GM12878 (cell line): Measurements from ENCODE around the gene TMEM94. TPM values are rescaled to one million over a fixed set of nuclear protein-coding genes. Genes with fewer than 3 reads are reported as not detected.

ENCODE experiments used
- ATAC-seq: fragments of 200-7000 bp; cut with Tn5 transposase; 3 replicates; pipeline ENCODE4 v1.9.1; 2020; ENCODE audit warnings: mild to moderate bottlenecking, moderate library complexity
- BruUV-seq: library from RNA; stranded (reverse); fragments of 400-500 nt; replicated peaks from 2 replicates; lab custom pipeline; 2021; lab: Mats Ljungman, UMichigan
- CTCF ChIA-PET: fragments of 300-600 bp; sonication (Branson Sonifier 250); formaldehyde crosslinking; extraction: SDS; loops from one replicate; lab custom pipeline; 2021; ENCODE audit warnings: inconsistent platforms; lab: Yijun Ruan, JAX
- POLR2A ChIA-PET: fragments of 350-600 bp; formaldehyde crosslinking; extraction: SDS; loops from one replicate; lab custom pipeline; 2021; ENCODE audit warnings: inconsistent platforms; lab: Charles Lee
- RAD21 ChIA-PET: fragments of 300-600 bp; sonication (Branson Sonifier 250); formaldehyde crosslinking; loops from one replicate; lab custom pipeline; 2023; ENCODE audit warnings: antibody characterized with exemption; ENCODE audit not compliant: unreplicated experiment; lab: Charles Lee
- SMC1A ChIA-PET: fragments of 300-600 bp; sonication (Branson Sonifier 250); formaldehyde crosslinking; loops from one replicate; lab custom pipeline; 2023; ENCODE audit not compliant: unreplicated experiment, uncharacterized antibody; lab: Charles Lee
- DNase-seq: peaks from one replicate; pipeline ENCODE4 v3.0.0-alpha.2; 2011; ENCODE audit warnings: low read depth, low spot score
- FAIRE-seq: peaks from 3 replicates; lab custom pipeline; 2011; peaks lifted over from hg19 to GRCh38; lab: Jason Lieb, UNC
- H2AFZ ChIP-seq: 2 replicates; pipeline ENCODE4 v1.6.0; 2011; ENCODE audit warnings: low read depth, low read length, control low read depth; ENCODE audit not compliant: control insufficient read depth
- H3K27ac ChIP-seq: 2 replicates; pipeline ENCODE4 v1.5.1; 2011; ENCODE audit warnings: control low read depth; ENCODE audit not compliant: control insufficient read depth, insufficient read depth
- H3K27me3 ChIP-seq, 2 experiments: replicated peaks in 1 of 2; 2 replicates each; pipeline versions ENCODE4 v1.6.0 to v1.6.1; 2011; ENCODE audit warnings: low read length in 1 of 2; ENCODE audit not compliant: control insufficient read depth in 2 of 2, insufficient read depth in 2 of 2
- H3K36me3 ChIP-seq, 2 experiments: 2 replicates each; pipeline ENCODE4 v1.5.1; 2011; ENCODE audit warnings: low read length in 1 of 2; ENCODE audit not compliant: control insufficient read depth in 2 of 2, insufficient read depth in 2 of 2
- H3K4me1 ChIP-seq: 2 replicates; pipeline ENCODE4 v1.6.1; 2011; ENCODE audit warnings: mild to moderate bottlenecking, low read length, moderate library complexity, mixed read lengths; ENCODE audit not compliant: control insufficient read depth, insufficient read depth
- H3K4me2 ChIP-seq: 2 replicates; pipeline ENCODE4 v1.6.0; 2011; ENCODE audit warnings: control low read depth; ENCODE audit not compliant: control insufficient read depth, insufficient read depth
- H3K4me3 ChIP-seq: fragments of 200-600 bp; sonication (generic); 2 replicates; pipeline ENCODE4 v1.5.1; 2016
- H3K79me2 ChIP-seq: 2 replicates; pipeline ENCODE4 v1.6.0; 2011; ENCODE audit warnings: low read length; ENCODE audit not compliant: control insufficient read depth, insufficient read depth
- H3K9ac ChIP-seq: 2 replicates; pipeline ENCODE4 v1.8.0; 2011; ENCODE audit warnings: low read length, control low read depth, mixed read lengths; ENCODE audit not compliant: control insufficient read depth, insufficient read depth
- H3K9me3 ChIP-seq: replicated peaks from 3 replicates; pipeline ENCODE4 v1.5.1; 2011; ENCODE audit warnings: mild to moderate bottlenecking, low read length; ENCODE audit not compliant: control insufficient read depth, insufficient read depth
- H4K20me1 ChIP-seq: 2 replicates; pipeline ENCODE4 v1.6.0; 2011; ENCODE audit not compliant: control insufficient read depth, insufficient read depth
- CHD2 ChIP-seq: IDR thresholded peaks from 2 replicates; pipeline ENCODE4 v1.6.1; 2011; ENCODE audit warnings: low read depth, low read length, improper control_type of control experiment, borderline replicate concordance
- ESRRA ChIP-seq: IDR thresholded peaks from 2 replicates; pipeline ENCODE4 v1.6.1; 2012; ENCODE audit warnings: mild to moderate bottlenecking, low read length, improper control_type of control experiment
- MYB ChIP-seq: fragments of 150-350 bp; IDR thresholded peaks from 2 replicates; pipeline ENCODE4 v1.6.1; 2014; ENCODE audit warnings: mild to moderate bottlenecking, low read depth, low read length, borderline replicate concordance
- PML ChIP-seq: IDR thresholded peaks from 2 replicates; pipeline ENCODE4 v1.6.1; 2012; ENCODE audit warnings: low read length, inconsistent platforms
- SIX5 ChIP-seq: IDR thresholded peaks from 2 replicates; pipeline ENCODE4 v1.6.1; 2011; ENCODE audit warnings: mild to moderate bottlenecking, low read depth, low read length, moderate library complexity; ENCODE audit not compliant: severe bottlenecking
- SREBF2 ChIP-seq: IDR thresholded peaks from 2 replicates; pipeline ENCODE4 v1.6.1; 2012; ENCODE audit warnings: mild to moderate bottlenecking, low read length
- TCF7 ChIP-seq: IDR thresholded peaks from 2 replicates; pipeline ENCODE4 v1.6.1; 2014; ENCODE audit warnings: antibody characterized with exemption, borderline replicate concordance
- WGBS: methylation state at CpG from one replicate; pipeline ENCODE4 v1.1.6; 2016; ENCODE audit warnings: low lambda C conversion rate; ENCODE audit not compliant: insufficient replicate concordance, insufficient coverage; ENCODE audit errors: missing lambda C conversion rate; 5-methylcytosine and 5-hydroxymethylcytosine counted together
- in situ Hi-C: fragments of 300-500 bp; cut with MboI; formaldehyde crosslinking; loops from 9 replicates; pipeline ENCODE4 v1.14.3; 2018; ENCODE audit warnings: mixed read lengths
- intact Hi-C: fragments of 100-400 bp; cut with micrococcal nuclease; formaldehyde crosslinking; loops from one replicate; pipeline ENCODE4 v1.14.2; 2022; ENCODE audit not compliant: unreplicated experiment
- polyA plus RNA-seq, 11 experiments: library from polyadenylated mRNA; depleted of rRNA in 4 of 11; unstranded in 6 of 11; stranded (reverse) in 5 of 11; fragments of >200 nt; fragmentation: Nextera tagmentation in 4 of 11; fragmentation: Illumina TruSeq in 1 of 11; extraction: Ambion mirVana in 4 of 11; extraction: Trizol in 1 of 11; gene quantifications; 1 replicate in 1 of 11; 2 replicates in 10 of 11; pipeline versions ENCODE4 v1.2.1 to v1.2.3, GENCODE V29; 2011 to 2016; ENCODE audit warnings: inconsistent platforms in 2 of 11, missing spikeins in 2 of 11, low read depth in 1 of 11
- total RNA-seq, 4 experiments: library from RNA; depleted of rRNA in 3 of 4; stranded (reverse); fragments of >200 nt in 3 of 4; fragmentation: Illumina TruSeq in 1 of 4; extraction: Trizol in 1 of 4; gene quantifications; 2 replicates each; pipeline versions ENCODE4 v1.2.1 to v1.2.3, GENCODE V29; 2013 to 2021
- TF ChIP-seq, protein P1 (sequence below): IDR thresholded peaks from 2 replicates; pipeline ENCODE4 v1.6.1; 2012; ENCODE audit warnings: improper control_type of control experiment, low read depth, low read length; ENCODE audit not compliant: insufficient replicate concordance
- TF ChIP-seq, protein P2 (sequence below): fragments of 450-650 bp; IDR thresholded peaks from 2 replicates; pipeline ENCODE4 v1.6.1; 2017; ENCODE audit warnings: low read depth, mild to moderate bottlenecking, moderate library complexity

TMEM94 gene
- total and polyA plus RNA-seq, 10 of the 15 experiments (the other 5 are each of a cell fraction or from before 2014, with no cell fraction given), result 0.31 to 70.7 (median 24.4) TPM

DNA sequence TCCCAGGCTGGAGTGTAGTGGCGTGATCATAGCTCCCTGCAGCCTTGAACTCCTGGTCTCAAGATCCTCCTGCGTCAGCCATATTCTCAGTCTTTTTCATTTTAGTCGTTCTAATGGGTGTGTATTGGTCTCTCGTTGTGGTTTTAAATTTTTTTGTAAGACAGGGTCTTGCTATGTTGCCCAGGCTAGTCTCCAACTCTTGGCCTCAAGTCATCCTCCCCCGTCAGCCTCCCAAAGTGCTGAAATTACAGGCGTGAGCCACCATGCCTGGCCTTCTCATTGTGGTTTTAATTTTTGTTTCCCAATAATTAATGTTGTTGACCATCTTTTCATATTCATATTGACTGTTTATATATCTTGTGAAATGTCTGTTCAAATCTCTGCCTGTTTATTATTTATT lies 8.6 kb downstream of the TMEM94 start:
- RAD21 ChIA-PET, result interaction anchor here (0.7 to 1.5 kb wide), 4 partner anchors 9 to 136 kb away, joined by 3 to 4 read pairs (median 3); partner anchors contain the start of gene TMEM94
- no peak for TF ChIP-seq ESRRA
- no peak for TF ChIP-seq CHD2
- TF ChIP-seq, protein P1, sequence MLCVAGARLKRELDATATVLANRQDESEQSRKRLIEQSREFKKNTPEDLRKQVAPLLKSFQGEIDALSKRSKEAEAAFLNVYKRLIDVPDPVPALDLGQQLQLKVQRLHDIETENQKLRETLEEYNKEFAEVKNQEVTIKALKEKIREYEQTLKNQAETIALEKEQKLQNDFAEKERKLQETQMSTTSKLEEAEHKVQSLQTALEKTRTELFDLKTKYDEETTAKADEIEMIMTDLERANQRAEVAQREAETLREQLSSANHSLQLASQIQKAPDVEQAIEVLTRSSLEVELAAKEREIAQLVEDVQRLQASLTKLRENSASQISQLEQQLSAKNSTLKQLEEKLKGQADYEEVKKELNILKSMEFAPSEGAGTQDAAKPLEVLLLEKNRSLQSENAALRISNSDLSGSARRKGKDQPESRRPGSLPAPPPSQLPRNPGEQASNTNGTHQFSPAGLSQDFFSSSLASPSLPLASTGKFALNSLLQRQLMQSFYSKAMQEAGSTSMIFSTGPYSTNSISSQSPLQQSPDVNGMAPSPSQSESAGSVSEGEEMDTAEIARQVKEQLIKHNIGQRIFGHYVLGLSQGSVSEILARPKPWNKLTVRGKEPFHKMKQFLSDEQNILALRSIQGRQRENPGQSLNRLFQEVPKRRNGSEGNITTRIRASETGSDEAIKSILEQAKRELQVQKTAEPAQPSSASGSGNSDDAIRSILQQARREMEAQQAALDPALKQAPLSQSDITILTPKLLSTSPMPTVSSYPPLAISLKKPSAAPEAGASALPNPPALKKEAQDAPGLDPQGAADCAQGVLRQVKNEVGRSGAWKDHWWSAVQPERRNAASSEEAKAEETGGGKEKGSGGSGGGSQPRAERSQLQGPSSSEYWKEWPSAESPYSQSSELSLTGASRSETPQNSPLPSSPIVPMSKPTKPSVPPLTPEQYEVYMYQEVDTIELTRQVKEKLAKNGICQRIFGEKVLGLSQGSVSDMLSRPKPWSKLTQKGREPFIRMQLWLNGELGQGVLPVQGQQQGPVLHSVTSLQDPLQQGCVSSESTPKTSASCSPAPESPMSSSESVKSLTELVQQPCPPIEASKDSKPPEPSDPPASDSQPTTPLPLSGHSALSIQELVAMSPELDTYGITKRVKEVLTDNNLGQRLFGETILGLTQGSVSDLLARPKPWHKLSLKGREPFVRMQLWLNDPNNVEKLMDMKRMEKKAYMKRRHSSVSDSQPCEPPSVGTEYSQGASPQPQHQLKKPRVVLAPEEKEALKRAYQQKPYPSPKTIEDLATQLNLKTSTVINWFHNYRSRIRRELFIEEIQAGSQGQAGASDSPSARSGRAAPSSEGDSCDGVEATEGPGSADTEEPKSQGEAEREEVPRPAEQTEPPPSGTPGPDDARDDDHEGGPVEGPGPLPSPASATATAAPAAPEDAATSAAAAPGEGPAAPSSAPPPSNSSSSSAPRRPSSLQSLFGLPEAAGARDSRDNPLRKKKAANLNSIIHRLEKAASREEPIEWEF, result no peak
- no peak for TF ChIP-seq MYB
- no peak for TF ChIP-seq SREBF2
- no peak for TF ChIP-seq TCF7
- TF ChIP-seq, protein P2, sequence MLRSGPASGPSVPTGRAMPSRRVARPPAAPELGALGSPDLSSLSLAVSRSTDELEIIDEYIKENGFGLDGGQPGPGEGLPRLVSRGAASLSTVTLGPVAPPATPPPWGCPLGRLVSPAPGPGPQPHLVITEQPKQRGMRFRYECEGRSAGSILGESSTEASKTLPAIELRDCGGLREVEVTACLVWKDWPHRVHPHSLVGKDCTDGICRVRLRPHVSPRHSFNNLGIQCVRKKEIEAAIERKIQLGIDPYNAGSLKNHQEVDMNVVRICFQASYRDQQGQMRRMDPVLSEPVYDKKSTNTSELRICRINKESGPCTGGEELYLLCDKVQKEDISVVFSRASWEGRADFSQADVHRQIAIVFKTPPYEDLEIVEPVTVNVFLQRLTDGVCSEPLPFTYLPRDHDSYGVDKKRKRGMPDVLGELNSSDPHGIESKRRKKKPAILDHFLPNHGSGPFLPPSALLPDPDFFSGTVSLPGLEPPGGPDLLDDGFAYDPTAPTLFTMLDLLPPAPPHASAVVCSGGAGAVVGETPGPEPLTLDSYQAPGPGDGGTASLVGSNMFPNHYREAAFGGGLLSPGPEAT, result no peak
- no peak for TF ChIP-seq SIX5
- TF ChIP-seq PML, result no peak
- TF ChIP-seq, all 136 proteins: peak for 0
- CTCF ChIA-PET, result interaction anchor here (0.7 to 2.1 kb wide), 4 partner anchors 9 to 171 kb away, joined by 3 to 7 read pairs (median 4); partner anchors contain the start of gene TMEM94
- H3K9me3 ChIP-seq, result no peaks in the 10 kb centered on the region
- POLR2A ChIA-PET, result interaction anchor here (0.6 to 1.7 kb wide), 4 partner anchors 9 to 78 kb away, joined by 3 to 8 read pairs (median 4); partner anchors contain the start of gene TMEM94
- no peaks in the 10 kb centered on the region for H3K27me3 ChIP-seq
- in situ Hi-C loops (no loop called here), intact Hi-C loops (no loop called here)
- no TSS peak for BruUV-seq
- no peak for FAIRE-seq
- H3K4me2 ChIP-seq, result no peak overlapping the region
- no peaks in the 10 kb centered on the region for H4K20me1 ChIP-seq
- H3K4me3 ChIP-seq, result no peak overlapping the region
- ATAC-seq, result no peak
- DNase-seq, result no peak
- no peaks in the 10 kb centered on the region for H3K36me3 ChIP-seq
- SMC1A ChIA-PET, result interaction anchor here (1.6 kb wide), 1 partner anchor 9 kb away, joined by 3 read pairs; the partner anchor contains the start of gene TMEM94
- H3K9ac ChIP-seq, result no peak overlapping the region
- H3K27ac ChIP-seq, result no peak overlapping the region
- 88% methylated on average over 6 of the region's 6 CpGs for WGBS
- no peaks in the 10 kb centered on the region; the same call in 1 of the 2 replicates for H3K79me2 ChIP-seq
- peaks cover 6% of the 10 kb centered on the region for H3K4me1 ChIP-seq
- no peak overlapping the region for H2AFZ ChIP-seq
